ENCODE results near the gene CELA1.

- TF ChIP-seq RCOR1 (IDR thresholded peaks at IDR 0.05; ENCODE audit: low read depth, low read length) (no peak), POLR2AphosphoS2 (conservative IDR thresholded peaks at IDR 0.05; ENCODE audit: low read length) (no peak), ZC3H11A (IDR thresholded peaks at IDR 0.05) (no peak), CHD2 (IDR thresholded peaks at IDR 0.05; ENCODE audit: low read length, partially characterized antibody) (no peak), RFX5 (IDR thresholded peaks at IDR 0.05) (no peak)
- TF ChIP-seq, protein P1, sequence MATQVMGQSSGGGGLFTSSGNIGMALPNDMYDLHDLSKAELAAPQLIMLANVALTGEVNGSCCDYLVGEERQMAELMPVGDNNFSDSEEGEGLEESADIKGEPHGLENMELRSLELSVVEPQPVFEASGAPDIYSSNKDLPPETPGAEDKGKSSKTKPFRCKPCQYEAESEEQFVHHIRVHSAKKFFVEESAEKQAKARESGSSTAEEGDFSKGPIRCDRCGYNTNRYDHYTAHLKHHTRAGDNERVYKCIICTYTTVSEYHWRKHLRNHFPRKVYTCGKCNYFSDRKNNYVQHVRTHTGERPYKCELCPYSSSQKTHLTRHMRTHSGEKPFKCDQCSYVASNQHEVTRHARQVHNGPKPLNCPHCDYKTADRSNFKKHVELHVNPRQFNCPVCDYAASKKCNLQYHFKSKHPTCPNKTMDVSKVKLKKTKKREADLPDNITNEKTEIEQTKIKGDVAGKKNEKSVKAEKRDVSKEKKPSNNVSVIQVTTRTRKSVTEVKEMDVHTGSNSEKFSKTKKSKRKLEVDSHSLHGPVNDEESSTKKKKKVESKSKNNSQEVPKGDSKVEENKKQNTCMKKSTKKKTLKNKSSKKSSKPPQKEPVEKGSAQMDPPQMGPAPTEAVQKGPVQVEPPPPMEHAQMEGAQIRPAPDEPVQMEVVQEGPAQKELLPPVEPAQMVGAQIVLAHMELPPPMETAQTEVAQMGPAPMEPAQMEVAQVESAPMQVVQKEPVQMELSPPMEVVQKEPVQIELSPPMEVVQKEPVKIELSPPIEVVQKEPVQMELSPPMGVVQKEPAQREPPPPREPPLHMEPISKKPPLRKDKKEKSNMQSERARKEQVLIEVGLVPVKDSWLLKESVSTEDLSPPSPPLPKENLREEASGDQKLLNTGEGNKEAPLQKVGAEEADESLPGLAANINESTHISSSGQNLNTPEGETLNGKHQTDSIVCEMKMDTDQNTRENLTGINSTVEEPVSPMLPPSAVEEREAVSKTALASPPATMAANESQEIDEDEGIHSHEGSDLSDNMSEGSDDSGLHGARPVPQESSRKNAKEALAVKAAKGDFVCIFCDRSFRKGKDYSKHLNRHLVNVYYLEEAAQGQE (IDR thresholded peaks at IDR 0.05): no peak
- TF ChIP-seq, protein P2, sequence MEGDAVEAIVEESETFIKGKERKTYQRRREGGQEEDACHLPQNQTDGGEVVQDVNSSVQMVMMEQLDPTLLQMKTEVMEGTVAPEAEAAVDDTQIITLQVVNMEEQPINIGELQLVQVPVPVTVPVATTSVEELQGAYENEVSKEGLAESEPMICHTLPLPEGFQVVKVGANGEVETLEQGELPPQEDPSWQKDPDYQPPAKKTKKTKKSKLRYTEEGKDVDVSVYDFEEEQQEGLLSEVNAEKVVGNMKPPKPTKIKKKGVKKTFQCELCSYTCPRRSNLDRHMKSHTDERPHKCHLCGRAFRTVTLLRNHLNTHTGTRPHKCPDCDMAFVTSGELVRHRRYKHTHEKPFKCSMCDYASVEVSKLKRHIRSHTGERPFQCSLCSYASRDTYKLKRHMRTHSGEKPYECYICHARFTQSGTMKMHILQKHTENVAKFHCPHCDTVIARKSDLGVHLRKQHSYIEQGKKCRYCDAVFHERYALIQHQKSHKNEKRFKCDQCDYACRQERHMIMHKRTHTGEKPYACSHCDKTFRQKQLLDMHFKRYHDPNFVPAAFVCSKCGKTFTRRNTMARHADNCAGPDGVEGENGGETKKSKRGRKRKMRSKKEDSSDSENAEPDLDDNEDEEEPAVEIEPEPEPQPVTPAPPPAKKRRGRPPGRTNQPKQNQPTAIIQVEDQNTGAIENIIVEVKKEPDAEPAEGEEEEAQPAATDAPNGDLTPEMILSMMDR (IDR thresholded peaks at IDR 0.05): no peak
Measured at GRCh38 chr12:51349026-51349425, 2.5 kb upstream of the CELA1 start.

All from A549 (cell line).